SK-N-SH (cell line): Measurements from ENCODE around the gene EME2.

Experiments used
- EZH2phosphoT487 ChIP-seq: fragments of 200-600 bp; sonication (generic); IDR thresholded peaks from 2 replicates; pipeline ENCODE4 v1.6.1; 2017; ENCODE audit warnings: low read depth, mixed run types, mild to moderate bottlenecking, antibody characterized with exemption, moderate library complexity, borderline replicate concordance
- FOXJ3 ChIP-seq: sonication (generic); formaldehyde crosslinking; IDR thresholded peaks from 2 replicates; pipeline ENCODE4 v1.5.1; 2020; ENCODE audit warnings: mild to moderate bottlenecking, missing genetic modification reagents
- POLR2AphosphoS5 ChIP-seq: IDR thresholded peaks from 2 replicates; pipeline ENCODE4 v1.6.1; 2012; ENCODE audit warnings: low read depth, low read length
- TAF1 ChIP-seq: IDR thresholded peaks from 2 replicates; pipeline ENCODE4 v1.6.1; 2012; ENCODE audit warnings: low read depth, mild to moderate bottlenecking, low read length, moderate library complexity, borderline replicate concordance
- TEAD4 ChIP-seq: IDR thresholded peaks from 2 replicates; pipeline ENCODE4 v1.4.0; 2012; ENCODE audit warnings: mild to moderate bottlenecking, borderline replicate concordance; ENCODE audit not compliant: insufficient read depth

DNA sequence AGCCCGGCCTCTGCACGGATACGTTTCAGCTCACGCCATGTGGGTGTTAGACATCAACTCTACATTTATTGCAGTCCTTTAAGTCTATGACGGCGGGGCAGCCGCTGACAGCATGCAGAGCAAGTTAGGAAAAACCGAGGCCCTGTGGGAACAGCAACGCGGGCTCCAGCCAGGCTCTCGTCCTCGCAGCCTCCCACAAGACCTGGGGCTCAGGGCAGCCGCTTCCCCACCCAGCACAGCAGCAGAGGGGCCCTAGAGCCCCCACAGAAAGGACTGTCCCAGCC lies 4.0 kb downstream of the EME2 start:
- TF ChIP-seq TEAD4 (no peak), POLR2AphosphoS5 (no peak), TAF1 (no peak), EZH2phosphoT487 (no peak), FOXJ3 (no peak)
